ENCODE data around the gene BLOC1S1.

Gene BLOC1S1

DNA sequence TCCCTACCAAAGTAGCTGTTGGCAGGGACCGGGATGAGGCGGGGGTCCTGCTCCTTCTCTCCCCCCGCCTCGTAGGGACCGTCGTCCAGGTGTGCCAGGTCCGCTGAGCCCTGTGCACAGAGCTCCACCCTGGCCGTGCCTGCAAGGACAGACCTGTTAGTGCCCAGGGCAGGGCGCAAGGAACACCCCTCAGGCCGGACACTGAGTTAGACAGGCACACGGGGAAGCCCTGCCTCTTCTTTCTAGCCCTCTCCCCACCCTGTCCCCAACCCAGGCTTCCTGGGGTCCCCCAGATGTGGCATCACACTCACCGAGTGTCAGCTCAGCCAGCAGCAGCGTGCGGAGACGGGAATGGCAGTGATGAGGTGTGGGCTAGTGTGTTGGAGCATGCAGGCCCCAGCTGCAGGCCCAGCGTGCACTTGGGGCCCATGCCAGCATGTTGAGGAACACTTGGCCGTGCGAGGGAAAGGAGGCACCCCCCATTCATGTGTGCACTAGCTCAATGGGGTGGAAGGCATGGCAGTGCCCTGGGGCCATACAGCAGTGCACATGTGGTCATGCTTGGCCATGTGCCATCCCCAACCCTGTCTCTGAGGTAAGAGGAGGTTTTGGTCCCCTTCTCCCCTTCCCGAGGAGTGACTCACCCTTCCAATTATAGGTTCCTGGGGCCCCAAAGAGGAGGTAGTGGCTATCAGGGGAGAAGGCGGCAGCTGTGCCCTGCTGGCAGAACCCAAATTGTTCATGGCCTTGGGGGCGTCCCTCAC, 15.4 kb upstream of the BLOC1S1 start:
- Histone ChIP-seq H3K9me3 (no peaks in the 10 kb centered on the region), H3K4me1 (no peaks in the 10 kb centered on the region), H3K27me3 (peaks cover 17% of the 10 kb centered on the region), H3K36me3 (no peaks in the 10 kb centered on the region), H3K4me3 (ENCODE audit: low read depth, low read length) (no peak overlapping the region)
- TF ChIP-seq, protein P1, sequence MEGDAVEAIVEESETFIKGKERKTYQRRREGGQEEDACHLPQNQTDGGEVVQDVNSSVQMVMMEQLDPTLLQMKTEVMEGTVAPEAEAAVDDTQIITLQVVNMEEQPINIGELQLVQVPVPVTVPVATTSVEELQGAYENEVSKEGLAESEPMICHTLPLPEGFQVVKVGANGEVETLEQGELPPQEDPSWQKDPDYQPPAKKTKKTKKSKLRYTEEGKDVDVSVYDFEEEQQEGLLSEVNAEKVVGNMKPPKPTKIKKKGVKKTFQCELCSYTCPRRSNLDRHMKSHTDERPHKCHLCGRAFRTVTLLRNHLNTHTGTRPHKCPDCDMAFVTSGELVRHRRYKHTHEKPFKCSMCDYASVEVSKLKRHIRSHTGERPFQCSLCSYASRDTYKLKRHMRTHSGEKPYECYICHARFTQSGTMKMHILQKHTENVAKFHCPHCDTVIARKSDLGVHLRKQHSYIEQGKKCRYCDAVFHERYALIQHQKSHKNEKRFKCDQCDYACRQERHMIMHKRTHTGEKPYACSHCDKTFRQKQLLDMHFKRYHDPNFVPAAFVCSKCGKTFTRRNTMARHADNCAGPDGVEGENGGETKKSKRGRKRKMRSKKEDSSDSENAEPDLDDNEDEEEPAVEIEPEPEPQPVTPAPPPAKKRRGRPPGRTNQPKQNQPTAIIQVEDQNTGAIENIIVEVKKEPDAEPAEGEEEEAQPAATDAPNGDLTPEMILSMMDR (IDR thresholded peaks at IDR 0.05; ENCODE audit: low read depth, low read length), result no peak
- peak; percentile 40 for DNase-seq

GRCh38 chr12:55702861-55703260, 13.0 kb upstream of the BLOC1S1 start:
- Histone ChIP-seq H3K36me3 (no peaks in the 10 kb centered on the region), H3K4me3 (ENCODE audit: low read depth, low read length) (no peak overlapping the region), H3K4me1 (no peaks in the 10 kb centered on the region), H3K27me3 (peaks cover 24% of the 10 kb centered on the region), H3K9me3 (no peaks in the 10 kb centered on the region)
- TF ChIP-seq, protein P1 (IDR thresholded peaks at IDR 0.05; ENCODE audit: low read depth, low read length), result no peak
- DNase-seq, result no peak

DNA sequence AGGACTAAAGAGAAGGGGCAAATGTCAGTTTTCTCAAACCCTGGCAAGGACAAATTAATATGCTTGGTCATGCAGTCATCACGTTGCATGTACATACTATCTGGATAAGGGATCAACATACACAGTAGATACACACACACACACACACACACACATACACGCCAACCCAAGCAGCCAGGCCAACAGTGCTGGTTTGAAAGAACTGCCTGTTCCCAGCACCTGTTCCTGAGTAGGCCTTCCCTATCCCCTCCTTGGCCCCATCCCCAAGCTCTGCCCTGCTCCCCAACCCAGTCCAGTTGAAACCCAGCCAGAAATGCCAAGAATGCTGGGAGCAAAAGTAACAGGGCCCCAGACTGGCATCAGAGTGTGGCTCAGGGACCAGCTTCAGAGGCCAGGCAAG, 12.6 kb upstream of the BLOC1S1 start:
- Histone ChIP-seq H3K4me3 (ENCODE audit: low read depth, low read length) (no peak overlapping the region), H3K9me3 (no peaks in the 10 kb centered on the region), H3K27me3 (peaks cover 22% of the 10 kb centered on the region), H3K4me1 (no peaks in the 10 kb centered on the region), H3K36me3 (no peaks in the 10 kb centered on the region)
- no peak for DNase-seq
- TF ChIP-seq, protein P1 (IDR thresholded peaks at IDR 0.05; ENCODE audit: low read depth, low read length), result no peak

DNA sequence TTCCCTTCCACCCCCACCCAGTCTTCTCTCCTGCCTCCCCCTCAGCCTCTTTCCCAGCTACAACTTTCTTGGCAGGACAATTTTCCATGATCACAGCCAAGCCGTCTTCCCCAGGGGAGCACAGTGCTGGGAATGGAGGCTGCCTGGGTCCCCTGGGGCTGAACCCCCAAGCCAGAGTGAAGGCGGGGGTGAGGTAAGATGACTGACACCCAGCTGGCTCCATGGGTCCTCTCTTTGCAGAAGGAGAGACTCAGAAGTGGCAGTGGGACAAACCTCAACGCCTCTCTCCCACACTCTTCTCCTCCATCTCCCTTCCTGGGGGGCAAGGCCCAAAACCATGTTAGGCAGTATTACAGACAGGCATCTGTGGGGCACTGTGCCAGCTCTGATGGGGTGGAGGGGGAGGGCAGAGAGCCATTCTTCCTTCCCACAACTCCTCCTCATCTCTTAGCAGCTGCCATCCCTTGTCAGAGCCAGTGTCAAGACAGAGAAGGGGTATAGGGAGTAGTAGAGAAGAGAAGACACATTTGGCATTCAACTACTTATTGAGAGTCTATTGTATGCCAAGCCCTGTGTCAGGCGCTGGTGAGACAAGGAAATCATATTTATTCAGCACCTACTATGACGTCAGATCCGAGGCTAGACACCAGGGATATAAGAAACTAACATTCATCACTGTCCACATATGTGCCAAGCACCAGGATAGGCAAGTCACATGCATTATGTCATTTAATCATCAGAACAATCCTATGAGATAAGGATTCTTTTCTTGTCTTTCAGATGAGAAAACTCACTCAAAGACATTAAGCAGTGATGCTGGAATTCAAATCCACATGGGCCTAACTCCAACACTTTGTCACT, 11.7 kb upstream of the BLOC1S1 start:
- no peaks in the 10 kb centered on the region for H3K9me3 ChIP-seq
- H3K36me3 ChIP-seq, result no peaks in the 10 kb centered on the region
- H3K27me3 ChIP-seq, result peaks cover 28% of the 10 kb centered on the region
- TF ChIP-seq, protein P1 (IDR thresholded peaks at IDR 0.05; ENCODE audit: low read depth, low read length), result no peak
- DNase-seq, result no peak
- H3K4me3 ChIP-seq (ENCODE audit: low read depth, low read length), result no peak overlapping the region
- H3K4me1 ChIP-seq, result no peaks in the 10 kb centered on the region

DNA sequence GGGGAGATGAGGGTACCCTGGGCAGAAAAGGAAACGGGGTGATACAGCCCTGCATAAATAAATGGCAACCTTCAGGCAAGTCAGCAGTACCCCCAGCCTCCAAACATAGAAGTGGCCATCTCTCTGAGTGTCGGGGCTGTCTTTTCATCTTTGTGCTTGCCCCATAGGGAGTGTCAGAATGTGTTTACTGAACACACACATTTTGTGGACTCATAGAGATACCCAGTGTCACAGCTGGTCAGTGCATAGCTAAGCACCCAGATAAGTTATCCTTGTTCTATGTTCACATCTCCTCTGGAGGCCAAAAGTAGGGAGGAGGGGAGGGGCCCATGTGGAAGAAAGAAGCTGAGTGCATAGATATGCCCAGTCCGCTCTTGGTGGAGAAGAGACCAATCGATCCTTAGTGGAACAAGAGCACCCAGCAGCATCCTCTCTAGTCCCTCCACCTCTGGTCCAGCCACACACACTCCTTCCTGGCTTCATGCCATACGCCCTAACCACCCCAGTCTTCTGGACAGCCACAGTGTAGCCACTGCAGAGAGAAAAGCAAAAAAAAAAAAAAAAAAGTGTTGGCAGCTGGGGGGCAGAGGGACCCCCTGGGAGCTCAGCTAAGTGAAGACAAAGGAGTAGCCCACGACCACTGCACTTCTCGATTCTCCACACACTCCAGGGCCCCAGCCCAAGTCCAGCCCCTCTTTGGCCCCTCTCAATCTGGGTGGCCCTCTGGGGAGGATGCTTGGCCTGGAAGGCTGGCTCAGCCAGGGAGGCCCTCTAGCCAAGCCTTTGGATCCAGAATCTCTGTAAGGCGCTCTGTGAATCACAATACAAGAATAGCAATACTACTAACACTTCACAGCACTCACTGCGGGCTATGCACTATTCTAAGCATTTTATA, 10.8 kb upstream of the BLOC1S1 start:
- H3K27me3 ChIP-seq, result peaks cover 37% of the 10 kb centered on the region
- H3K9me3 ChIP-seq, result no peaks in the 10 kb centered on the region
- H3K4me3 ChIP-seq (ENCODE audit: low read depth, low read length), result no peak overlapping the region
- DNase-seq, result no peak
- H3K36me3 ChIP-seq, result no peaks in the 10 kb centered on the region
- H3K4me1 ChIP-seq, result no peaks in the 10 kb centered on the region
- TF ChIP-seq, protein P1 (IDR thresholded peaks at IDR 0.05; ENCODE audit: low read depth, low read length), result no peak

All from BE2C (cell line).